ENCODE data around the gene FAM13A.

- TF ChIP-seq CTCF (IDR thresholded peaks at IDR 0.05; ENCODE audit: low read depth, low read length, poor library complexity, severe bottlenecking) (no peak), EZH2phosphoT487 (IDR thresholded peaks at IDR 0.05; ENCODE audit: borderline replicate concordance, low read length) (no peak)
These were observed 282.0 kb downstream of the FAM13A start for GRCh38 chr4:88775026-88775425.

Measured in DOHH2 (cell line).